Renal pelvis (tissue), 4 donors: Measurements from ENCODE around the gene DLEC1. TPM values are rescaled to one million over a fixed set of nuclear protein-coding genes. Genes with fewer than 3 reads are reported as not detected.

Source experiments
- DNase-seq: peaks from one replicate; pipeline ENCODE4 v3.0.0-alpha.2; 2013
- polyA plus RNA-seq, 3 donors: library from polyadenylated mRNA; unstranded; fragments of 120-200 nt; gene quantifications; one replicate each; pipeline ENCODE4 v1.2.1, GENCODE V29; 2013; ENCODE audit not compliant: insufficient read length in 3 of 3

DLEC1 gene
- polyA plus RNA-seq, 3 donors = 0.56 to 1.6 (median 1.5) TPM

GRCh38 chr3:38016410-38016809, 22.6 kb upstream of the DLEC1 start:
- no peak for DNase-seq

DNA sequence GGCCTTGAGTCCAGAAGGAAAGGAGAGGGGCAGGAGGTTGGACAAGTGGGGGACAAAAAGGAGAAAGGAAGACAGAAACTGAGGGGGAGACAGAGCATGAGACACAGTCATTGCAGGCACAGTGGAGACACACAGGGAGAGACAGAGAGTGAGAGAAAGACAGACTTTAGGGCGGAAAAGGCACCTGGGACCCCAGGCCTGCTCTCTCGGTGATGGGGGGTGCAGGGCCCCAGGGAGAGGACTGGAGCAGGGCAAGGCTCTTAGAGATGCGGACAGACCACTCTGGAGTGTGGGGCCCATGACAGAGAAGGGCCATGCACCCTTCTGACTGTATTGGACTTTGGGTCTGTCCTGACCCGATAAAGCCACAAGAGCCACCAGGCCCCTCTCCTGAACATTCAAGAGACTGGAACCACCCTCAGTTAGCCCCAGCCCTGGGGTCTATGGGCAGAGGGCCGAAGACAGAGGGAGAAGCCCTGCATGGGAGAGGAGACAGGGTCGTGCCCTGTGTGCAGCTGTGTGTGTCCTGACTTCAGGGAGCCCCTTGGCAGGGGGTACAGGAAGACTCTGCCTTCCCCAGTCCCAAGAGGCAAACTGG, 22.1 kb upstream of the DLEC1 start:
- no peak for DNase-seq

GRCh38 chr3:38017445-38018295, 21.3 kb upstream of the DLEC1 start:
- no peak for DNase-seq

DNA sequence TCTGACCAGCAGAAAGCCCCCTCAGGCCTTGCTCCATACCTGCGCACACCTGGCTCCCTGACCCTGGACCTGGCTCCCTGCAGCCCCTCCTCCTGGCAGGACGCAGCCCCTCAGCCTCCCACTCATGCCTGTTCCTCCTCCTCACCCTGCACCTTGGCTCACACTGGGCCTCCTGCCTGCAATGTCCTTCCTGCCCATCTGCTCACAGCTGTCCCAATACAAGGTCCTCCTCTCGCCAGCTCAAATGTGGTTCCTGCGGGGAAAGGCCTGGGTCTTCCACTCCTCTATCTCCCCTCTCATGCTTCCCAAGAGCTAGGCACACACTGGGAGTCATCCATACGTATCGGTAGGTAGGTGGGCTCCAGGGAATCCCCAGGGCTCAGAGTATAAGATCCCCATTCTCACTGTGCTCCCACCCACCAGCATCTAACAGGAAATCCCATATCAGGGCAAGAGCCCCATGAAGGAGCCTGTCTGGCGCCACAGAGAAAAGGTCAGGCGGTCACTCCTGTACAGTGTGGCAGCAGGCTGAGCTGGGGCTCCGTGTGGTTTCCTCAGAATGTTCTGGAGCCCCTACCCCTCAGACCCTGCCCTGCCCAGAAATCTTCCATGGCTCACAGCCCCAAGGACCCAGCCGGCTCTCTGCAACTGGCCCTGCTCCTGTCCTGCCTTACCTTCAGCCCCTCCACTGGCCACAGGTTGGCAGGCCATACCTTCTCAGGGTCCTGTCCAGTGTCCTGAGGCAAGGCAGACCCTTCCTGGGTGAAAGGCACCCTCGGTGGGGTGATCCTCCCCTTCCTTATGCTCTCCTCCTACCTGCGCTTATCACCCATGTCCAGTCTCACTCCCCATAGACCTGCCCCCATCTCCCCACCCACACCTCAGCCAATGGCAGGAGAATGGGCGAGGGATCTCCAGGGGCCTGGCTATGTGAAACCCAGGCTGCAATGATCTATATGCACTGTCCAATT, 20.4 kb upstream of the DLEC1 start:
- no peak for DNase-seq

GRCh38 chr3:38019658-38020341, 19.2 kb upstream of the DLEC1 start:
- DNase-seq = no peak

GRCh38 chr3:38020342-38020726, 18.7 kb upstream of the DLEC1 start:
- DNase-seq = no peak

- no peak for DNase-seq
Observed at GRCh38 chr3:38021196-38021595, 17.8 kb upstream of the DLEC1 start.

- DNase-seq = no peak
Observed at GRCh38 chr3:38022301-38022700, 16.7 kb upstream of the DLEC1 start.

- no peak for DNase-seq
Observed at GRCh38 chr3:38022896-38023709, 15.9 kb upstream of the DLEC1 start.

DNA sequence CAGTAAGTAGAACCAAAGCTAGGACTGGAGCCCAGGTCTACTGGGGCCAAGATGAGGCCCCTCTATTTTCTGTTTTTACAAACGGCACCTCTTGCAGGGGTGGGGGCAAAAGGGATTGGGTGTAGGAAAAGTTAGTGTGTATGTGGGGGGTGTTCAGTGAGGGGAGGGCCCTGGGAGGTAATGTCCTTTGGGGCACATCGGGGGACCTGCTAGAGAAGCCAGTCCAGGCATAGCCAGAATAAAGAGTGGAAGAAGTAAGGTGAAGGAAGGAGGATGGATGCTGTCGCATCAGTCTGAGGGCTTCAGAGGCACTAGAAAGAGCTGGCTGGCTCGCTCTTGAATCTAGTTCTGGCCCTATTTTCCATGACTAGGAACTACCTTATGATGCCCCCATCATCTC, 12.2 kb upstream of the DLEC1 start:
- no peak for DNase-seq

DNA sequence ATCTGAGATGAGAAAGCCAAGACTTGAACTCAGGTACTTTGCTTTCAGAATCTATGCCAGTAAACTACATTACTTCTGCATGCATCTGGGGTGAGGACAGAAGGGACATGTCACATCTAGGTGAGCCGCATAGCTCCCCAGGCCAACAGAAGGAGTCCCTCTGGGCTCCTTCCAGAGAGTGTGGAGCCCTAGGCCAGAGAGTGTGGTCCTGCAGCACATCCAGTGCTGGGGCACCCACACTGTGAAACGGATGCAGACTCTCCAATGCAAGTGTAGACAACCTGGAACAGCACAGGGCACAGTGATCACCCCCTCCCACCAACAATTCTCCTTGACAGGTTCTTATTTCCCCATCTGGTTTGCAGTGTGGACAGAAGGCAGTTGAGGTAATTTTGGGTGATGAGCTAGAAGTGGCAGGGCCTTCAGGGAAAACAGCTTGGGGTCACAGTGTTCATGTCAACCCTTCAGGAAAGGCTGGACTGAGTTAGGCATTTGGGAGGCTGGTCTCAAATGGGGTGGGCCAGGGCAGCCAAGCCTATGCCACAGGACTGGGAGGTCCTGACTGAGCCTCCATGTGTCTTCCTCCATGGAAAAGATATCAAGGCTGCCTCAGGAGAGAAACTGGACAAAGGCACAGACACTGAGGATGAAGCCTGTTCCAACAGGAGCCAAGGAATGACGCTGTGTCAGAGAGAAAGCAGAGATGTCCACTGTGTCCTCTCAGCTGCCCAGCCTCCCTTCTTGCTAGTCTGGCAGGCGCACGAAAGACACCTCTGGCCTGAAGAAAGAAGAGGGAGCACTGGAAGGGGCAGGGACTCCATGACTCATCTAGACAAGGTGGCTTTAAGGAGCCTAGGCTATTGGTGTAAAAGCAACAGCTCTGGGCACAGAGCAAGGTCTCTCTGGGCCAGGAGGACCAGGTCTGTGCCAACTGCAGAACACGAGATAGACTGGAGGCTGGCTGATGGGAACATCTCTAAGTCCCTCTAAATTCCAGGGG, 11.2 kb upstream of the DLEC1 start:
- no peak for DNase-seq

DNA sequence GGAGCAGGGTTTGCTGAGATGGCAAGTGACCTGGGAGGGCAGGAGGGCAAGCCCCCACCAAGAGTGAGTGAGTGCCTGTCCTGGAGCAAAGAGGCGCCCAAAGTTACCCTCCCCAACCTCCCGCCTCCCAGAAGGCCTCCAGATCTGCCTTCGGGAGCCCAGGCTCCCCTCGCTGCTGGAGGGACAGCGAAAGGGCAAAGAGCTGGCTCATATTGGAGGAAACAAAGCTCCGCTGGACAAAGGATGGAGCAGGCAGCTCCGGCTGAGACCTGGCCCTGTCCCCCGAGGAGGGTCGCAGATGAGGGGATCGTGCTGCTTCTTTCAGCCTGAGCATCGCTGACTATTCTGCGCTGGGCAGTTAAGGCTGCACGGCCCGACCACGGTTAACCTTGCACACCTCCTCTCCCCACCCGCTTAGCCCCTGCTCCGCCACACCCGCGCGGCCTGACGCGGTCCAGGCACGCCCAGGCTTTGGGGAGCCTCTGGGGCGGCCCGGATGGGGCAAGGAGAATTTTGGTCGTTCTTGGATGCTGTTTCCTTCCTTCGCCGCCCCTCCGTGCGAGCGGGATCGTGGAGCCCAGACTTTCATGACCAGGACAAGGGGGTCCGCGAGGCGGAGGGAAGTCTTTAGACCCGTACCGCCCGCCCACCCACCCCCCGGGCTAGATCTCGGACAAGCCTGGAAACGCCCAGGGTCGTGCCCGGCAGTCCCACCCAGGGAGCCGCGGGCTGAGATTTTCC, 10.2 kb upstream of the DLEC1 start:
- no peak for DNase-seq

GRCh38 chr3:38029400-38030125, 9.4 kb upstream of the DLEC1 start, which contains the start of gene PLCD1:
PLCD1 (minus strand) TSS chr3:38029642; CDS start chr3:38029539, 103 bp downstream.
- peak; percentile 77 for DNase-seq

DNA sequence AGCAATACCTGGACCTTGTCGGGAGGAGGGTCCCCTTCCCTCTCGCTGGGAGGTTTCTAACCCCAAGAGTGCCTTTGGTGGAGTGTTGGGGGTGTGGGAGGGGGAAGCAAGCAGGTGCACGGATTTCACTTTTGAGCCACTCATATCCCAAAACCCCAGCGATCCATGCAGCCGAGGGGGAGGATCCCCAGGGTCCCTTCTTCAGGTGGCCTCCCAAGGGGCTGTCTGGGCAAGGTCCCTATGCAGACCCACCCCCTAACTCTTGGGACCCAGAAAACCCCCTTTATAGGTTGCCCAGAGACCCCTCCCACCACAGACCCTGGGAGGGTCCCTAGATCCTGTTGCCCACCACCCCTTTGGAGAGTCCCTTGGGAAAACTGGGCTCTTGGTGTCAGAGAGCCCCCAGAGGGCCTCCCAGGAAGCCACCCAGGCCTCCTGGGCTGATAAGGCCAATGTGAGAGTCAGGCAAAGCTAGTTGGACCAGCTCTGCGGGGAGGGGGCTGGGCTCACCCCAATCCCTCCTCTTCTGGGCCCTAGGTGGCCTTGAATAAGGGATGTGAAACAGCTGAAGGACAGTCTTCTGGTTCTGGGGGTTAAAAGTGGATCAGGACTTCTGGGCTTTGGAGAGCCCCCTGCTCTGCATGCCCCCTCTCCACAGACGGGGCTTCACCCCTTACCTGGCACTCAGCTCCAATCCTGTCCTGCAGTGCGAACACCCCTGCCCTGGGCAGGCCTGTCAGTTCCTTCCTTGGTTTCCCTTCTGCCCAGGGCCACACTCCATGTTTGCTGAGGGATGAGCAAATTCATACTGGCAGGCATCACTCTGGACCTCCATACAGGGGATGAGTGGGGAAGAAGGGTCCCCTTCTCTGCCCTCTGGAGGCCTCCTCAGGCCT, 8.6 kb upstream of the DLEC1 start:
- DNase-seq = no peak

DNA sequence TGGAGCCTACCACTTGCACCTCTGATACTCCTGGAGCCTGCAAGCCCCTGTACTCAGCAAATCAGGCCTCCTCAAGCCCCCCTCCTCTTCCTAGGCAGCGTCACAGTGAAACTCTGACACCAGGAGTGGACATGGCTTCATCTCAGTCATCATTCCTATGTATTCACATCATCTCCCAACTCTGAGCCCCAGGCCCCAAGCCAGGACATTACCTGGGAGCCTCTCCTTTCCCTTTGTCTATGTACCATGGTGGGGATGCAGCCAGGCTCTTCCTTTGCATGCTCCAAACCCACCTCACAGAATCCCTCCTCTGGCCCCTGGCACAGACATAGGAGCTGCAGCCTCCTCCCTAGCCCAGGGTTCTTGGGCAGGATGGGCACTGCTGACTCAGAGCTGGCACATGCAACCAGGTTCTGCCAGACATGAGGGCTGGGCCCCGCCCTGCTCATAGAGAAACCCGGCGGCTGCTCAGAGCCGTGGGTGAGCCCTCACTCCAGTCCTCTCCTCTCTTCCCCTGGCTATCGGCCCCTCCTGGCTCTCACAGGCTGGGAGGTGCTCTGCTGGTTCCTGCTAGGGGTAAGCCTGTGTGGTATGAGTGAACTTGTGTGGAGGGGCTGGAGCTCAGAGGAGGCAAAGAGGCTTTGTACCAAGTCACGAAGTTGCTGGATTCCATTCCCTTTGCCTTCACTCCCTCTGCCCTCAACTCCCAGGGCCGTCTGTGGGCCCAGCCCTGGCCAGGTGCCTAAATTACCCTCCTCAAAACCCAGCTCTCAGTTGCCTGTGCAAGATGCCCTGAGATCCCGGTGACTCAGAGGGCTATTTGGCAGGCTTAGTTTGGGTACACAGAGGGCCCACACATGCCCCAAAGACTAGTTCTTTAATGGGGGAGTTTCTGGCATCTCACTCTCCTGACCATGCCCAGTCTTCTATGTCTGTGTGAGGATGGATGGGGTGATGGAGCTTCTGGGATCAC, 7.7 kb upstream of the DLEC1 start:
- no peak for DNase-seq
